Measurements from ENCODE around the gene LTBP1.
"Not testable (repeated sequence)": the region's sequence is repeated elsewhere in the genome, so short reads cannot be mapped to it uniquely, and the experiment has no call there.

The LTBP1 gene

GRCh38 chr2:33144243-33144642 is 197.5 kb downstream of the LTBP1 start:
- no peak for DNase-seq (ENCODE audit: low read depth in 2 of 2)

DNA sequence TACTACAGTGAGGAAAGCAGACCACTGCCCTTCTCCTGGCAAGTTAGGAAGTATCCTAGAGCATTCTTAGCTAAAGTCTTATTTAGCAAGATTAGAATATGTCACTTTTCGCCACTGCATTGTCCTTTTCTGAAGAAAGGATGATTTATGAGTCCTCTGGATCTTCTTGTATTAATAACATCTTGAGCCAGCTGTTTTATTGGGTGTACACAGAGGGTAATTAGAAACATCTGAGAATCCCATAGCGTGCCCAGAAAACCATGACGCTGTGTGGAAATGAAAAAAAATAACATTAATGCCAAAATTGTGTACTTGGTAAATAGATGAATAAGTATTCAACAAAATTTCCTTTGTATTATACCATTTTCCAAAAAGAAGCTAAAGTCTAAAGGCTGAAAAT is 198.7 kb downstream of the LTBP1 start:
- no peak for DNase-seq (ENCODE audit: low read depth in 2 of 2)

- DNase-seq (ENCODE audit: low read depth in 2 of 2): no peak
Observed at GRCh38 chr2:33146102-33146501, 199.3 kb downstream of the LTBP1 start.

- DNase-seq (ENCODE audit: low read depth in 2 of 2): no peak
Observed at GRCh38 chr2:33153008-33153407, 206.3 kb downstream of the LTBP1 start.

DNA sequence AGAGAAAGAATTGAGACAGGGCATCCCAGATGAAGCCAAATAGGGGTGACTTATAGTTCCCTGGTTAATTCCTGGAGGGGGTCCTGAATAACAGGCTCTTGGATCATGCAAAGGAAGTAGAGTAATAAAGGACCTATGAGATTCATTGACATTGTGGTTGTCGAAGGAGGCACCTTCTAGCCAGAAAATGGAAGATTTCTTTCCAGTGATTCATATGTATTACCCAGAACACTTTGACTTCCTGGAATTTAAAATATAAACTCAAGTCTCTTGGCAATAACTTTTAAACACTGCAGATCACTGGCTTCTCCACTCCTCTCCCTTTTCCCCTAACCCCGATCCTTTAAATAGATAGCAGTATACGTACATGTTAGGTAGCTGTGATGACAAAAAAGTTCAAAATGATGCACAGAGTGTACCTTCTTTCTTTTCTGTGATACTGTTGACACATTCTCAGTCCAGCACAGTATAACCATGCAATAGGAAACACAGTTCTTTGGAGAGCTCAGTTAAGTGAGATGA is 211.8 kb downstream of the LTBP1 start:
- no peak for DNase-seq (ENCODE audit: low read depth in 2 of 2)

GRCh38 chr2:33160191-33160590 is 213.4 kb downstream of the LTBP1 start:
- no peak for DNase-seq (ENCODE audit: low read depth in 2 of 2)

GRCh38 chr2:33166287-33166881 is 219.6 kb downstream of the LTBP1 start:
- no peak for DNase-seq (ENCODE audit: low read depth in 2 of 2)

DNA sequence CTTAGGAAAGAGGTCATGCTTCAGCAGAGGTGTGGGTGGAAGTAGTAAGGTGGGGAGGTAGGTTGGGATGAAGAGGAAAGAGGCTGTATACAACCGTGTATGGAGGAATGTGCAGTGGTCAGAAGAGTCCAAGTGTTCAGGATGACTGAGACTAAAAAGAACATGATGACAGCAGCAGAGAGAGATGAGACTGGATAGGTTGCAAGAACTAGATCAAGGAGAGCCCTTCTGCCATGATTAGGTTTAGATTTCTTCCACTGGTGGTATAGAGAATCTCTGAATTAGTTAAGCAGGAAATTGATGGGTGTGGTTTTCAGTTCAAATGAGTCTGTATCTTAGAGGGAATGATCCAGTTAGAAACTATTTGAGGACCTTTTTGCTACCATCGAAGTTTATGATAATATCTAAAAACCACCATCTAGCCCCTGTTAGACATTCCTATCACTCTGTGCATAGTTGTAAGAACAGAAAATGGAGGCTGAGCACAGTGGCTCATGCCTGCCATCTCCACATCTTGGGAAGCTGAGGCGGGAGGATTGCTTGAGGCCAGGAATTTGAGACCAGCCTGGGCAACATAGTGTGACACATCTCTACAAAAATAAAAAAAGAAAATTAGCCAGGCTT is 221.0 kb downstream of the LTBP1 start:
- DNase-seq (ENCODE audit: low read depth in 2 of 2): no peak

GRCh38 chr2:33168425-33168824 is 221.7 kb downstream of the LTBP1 start:
- DNase-seq (ENCODE audit: low read depth in 2 of 2): no peak

- DNase-seq (ENCODE audit: low read depth in 2 of 2): no peak
Observed at GRCh38 chr2:33168922-33169321, 222.2 kb downstream of the LTBP1 start.

DNA sequence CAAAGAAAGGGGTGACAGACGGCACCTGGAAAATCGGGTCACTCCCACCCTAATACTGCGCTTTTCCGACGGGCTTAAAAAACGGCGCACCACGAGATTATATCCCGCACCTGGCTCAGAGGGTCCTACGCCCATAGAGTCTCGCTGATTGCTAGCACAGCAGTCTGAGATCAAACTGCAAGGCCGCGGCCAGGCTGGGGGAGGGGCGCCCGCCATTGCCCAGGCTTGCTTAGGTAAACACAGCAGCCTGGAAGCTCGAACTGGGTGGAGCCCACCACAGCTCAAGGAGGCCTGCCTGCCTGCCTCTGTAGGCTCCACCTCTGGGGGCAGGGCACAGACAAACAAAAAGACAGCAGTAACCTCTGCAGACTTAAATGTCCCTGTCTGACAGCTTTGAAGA is 223.5 kb downstream of the LTBP1 start:
- DNase-seq (ENCODE audit: low read depth in 2 of 2): not testable (repeated sequence)

- DNase-seq (ENCODE audit: low read depth in 2 of 2): no peak
Observed at GRCh38 chr2:33177627-33178026, 230.9 kb downstream of the LTBP1 start.

DNA sequence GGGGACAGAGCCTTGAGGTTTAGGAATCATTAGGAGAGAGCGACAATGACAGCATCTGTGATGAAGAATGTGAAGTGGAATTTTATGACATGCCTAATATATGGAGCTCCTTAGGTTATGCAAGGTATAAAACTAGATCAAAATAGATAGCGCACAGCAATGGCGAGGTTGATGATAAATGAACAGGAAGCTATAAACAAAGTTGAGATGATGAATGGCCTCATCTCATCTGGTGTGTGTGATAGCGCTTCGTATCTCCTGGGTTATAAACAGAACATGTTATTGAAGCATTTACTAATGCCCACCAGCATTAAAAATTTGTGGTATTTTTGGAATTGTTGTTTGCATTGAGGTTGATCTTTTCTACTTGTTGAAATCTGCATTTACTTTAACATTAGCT is 231.5 kb downstream of the LTBP1 start:
- DNase-seq (ENCODE audit: low read depth in 2 of 2): no peak

DNA sequence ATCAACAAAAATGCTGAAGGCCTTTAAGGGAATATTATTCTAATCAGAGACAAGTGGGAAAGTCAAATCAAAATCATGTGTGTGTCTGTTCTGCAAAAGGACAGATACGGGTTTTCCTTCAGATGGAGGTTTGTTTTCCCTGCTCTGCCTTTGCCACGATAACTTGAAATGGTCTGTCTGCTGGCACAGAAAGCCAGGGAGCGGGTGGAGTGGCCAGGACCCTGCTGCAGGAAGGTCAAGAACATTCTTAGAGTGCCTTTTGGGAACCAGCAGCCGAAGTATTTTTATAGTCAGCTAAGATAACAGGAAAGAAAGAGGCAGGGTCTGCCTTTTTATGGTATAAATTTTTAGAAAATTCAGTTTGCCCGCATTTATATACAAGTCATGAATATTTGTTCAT is 234.2 kb downstream of the LTBP1 start:
- no peak for DNase-seq (ENCODE audit: low read depth in 2 of 2)

DNA sequence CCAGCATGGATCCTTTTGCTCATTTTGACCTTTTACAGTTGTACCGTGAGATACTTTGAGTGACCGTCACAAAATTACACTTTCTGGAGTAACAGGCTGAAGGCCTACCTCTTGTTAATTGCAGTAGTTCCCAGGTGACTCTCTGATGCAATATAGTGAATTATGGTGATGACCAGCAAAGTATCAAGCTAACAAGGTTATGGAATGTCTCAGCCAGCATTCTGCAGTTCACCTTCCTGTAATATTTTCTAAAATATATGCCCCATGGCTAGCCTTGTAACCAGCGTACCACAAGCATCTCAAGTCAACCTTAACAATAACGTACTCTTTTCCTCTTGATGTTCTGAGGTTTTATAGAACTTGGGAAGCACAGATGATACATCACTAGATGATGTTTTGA is 234.7 kb downstream of the LTBP1 start:
- DNase-seq (ENCODE audit: low read depth in 2 of 2): no peak

DNA sequence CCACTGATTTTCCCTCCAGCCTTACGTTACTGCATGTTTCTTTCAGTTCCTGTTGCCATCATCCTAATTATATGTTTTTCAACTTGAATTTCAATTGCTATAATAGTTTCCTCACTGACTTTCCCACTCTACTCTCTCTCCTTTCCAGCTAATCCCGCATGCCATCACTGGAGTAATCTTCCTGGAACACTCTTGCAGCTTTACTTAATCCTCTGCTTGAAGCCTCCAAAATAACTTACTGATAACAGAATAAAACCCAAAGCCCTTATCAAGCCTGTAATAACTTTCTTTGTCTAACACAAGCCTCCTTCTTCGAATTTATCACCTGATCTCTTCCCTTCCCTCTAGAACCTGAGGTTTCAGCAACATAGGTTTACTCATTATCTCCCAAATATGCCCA is 237.3 kb downstream of the LTBP1 start:
- no peak for DNase-seq (ENCODE audit: low read depth in 2 of 2)

- DNase-seq (ENCODE audit: low read depth in 2 of 2): no peak
Observed at GRCh38 chr2:33186937-33187336, 240.2 kb downstream of the LTBP1 start.

- no peak for DNase-seq (ENCODE audit: low read depth in 2 of 2)
Observed at GRCh38 chr2:33188799-33189198, 242.0 kb downstream of the LTBP1 start.

- no peak for DNase-seq (ENCODE audit: low read depth in 2 of 2)
Observed at GRCh38 chr2:33190393-33190937, 243.7 kb downstream of the LTBP1 start.

GRCh38 chr2:33195891-33196290 is 249.1 kb downstream of the LTBP1 start:
- no peak for DNase-seq (ENCODE audit: low read depth in 2 of 2)

- DNase-seq (ENCODE audit: low read depth in 2 of 2): no peak
Observed at GRCh38 chr2:33196700-33197099, 249.9 kb downstream of the LTBP1 start.

DNA sequence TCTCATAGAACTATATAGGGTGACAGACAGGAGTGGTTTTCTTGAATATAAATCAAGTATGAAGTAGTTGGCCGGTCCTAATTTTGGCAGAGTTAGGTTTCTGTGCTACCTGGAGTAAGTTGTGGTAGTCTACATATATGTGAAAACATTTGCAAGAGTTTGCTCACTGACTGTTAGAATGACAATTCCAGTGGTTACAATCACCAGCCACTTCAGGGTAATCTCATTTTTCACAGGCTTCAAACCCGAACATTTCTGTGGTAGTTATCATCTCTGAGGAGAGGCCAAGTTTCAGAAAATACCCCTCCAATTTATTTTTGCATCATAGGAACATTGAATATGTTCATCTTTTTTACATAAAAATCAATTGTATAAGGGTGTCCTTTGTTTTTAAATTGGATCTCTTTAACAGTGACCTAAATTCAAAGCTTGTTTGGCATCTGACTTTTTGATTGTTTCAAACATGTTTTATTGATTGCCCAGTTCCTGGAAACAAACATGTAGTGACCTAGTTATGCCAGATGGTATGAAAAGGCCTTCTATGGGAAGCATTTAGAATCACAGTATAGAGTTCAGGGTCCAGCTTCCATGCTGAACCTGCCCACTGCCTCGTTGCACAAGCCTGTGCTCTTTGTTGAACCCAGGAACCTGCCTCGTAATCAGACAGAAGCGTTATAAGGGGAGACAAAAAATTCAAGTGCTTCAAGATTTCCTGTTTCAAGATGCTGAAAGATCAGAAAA is 250.6 kb downstream of the LTBP1 start:
- DNase-seq (ENCODE audit: low read depth in 2 of 2): no peak

Measured in stimulated activated CD8-positive, alpha-beta memory T cell treated with anti-CD3 and anti-CD28 coated beads, Interleukin-7, amount 100 ng/mL, for 4 hours (primary cell).